SW480 (cell line): ENCODE data around the gene EIF1.
A peak's percentile ranks its signal among the peaks of the same experiment; 100 is the strongest.
"Not testable (repeated sequence)": the region's sequence is repeated elsewhere in the genome, so short reads cannot be mapped to it uniquely, and the experiment has no call there.

ENCODE experiments used
- DNase-seq: peaks from one replicate; pipeline ENCODE4 v3.0.0-alpha.2; 2016; ENCODE audit warnings: low spot score

Gene EIF1

GRCh38 chr17:41678907-41679739 lies 9.6 kb upstream of the EIF1 start:
- peak; percentile 86 for DNase-seq

GRCh38 chr17:41679740-41680425 lies 8.8 kb upstream of the EIF1 start:
- DNase-seq, result no peak

GRCh38 chr17:41680426-41681040 lies 8.2 kb upstream of the EIF1 start:
- DNase-seq, result no peak

- DNase-seq, result no peak
These were observed 6.9 kb upstream of the EIF1 start for GRCh38 chr17:41681776-41682175.

- no peak for DNase-seq
These were observed 6.1 kb upstream of the EIF1 start for GRCh38 chr17:41682631-41683030.

- no peak for DNase-seq
These were observed 5.2 kb upstream of the EIF1 start for GRCh38 chr17:41683441-41684007.

- DNase-seq, result no peak
These were observed 4.7 kb upstream of the EIF1 start for GRCh38 chr17:41684035-41684434.

GRCh38 chr17:41685753-41686152 lies 2.9 kb upstream of the EIF1 start:
- not testable (repeated sequence) for DNase-seq

- no peak for DNase-seq
These were observed 2.4 kb upstream of the EIF1 start for GRCh38 chr17:41686281-41686680.

GRCh38 chr17:41687828-41688640 lies 651 bp upstream of the EIF1 start:
- DNase-seq, result peak; percentile 75

GRCh38 chr17:41689497-41690299 lies 1.0 kb downstream of the EIF1 start:
- peak; percentile 69 for DNase-seq

- DNase-seq, result no peak
These were observed 1.8 kb downstream of the EIF1 start for GRCh38 chr17:41690497-41690896.

- DNase-seq, result no peak
These were observed 2.5 kb downstream of the EIF1 start for GRCh38 chr17:41691031-41691777.

GRCh38 chr17:41692722-41693521 lies 4.2 kb downstream of the EIF1 start:
- peak; percentile 33 for DNase-seq

GRCh38 chr17:41695134-41695661 lies 6.5 kb downstream of the EIF1 start:
- DNase-seq, result peak; percentile 41

GRCh38 chr17:41695954-41696757 lies 7.5 kb downstream of the EIF1 start:
- DNase-seq, result peak; percentile 83

GRCh38 chr17:41697122-41697962 lies 8.7 kb downstream of the EIF1 start:
- DNase-seq, result no peak
